ENCODE measurements around the gene NME7. TPM values are rescaled to one million over a fixed set of nuclear protein-coding genes. Genes with fewer than 3 reads are reported as not detected.
"Not testable (repeated sequence)": the region's sequence is repeated elsewhere in the genome, so short reads cannot be mapped to it uniquely, and the experiment has no call there.

Gene NME7
- polyA plus RNA-seq, 5 donors = 46.7 to 86.5 (median 59.2) TPM

GRCh38 chr1:169346036-169346589 lies 21.5 kb downstream of the NME7 start:
- DNase-seq = no peak

DNA sequence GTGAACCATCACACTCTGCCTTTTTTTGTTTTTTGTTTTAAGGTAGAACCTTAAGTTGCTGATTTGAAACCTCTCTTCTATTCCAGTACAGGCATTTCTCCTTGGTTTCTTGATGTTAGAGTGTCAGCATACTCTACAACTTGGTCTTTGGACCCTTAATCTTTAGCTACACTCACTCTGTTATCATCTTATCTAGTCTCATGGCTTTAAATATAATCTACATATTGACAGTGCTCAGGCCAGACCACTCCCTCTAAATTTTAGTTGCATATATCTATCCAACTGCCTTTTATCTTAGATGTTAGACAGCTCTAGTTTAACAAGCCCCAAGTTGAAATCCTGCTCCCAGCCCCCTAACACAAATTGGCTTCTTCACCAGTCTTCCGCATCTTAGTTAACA lies 22.1 kb downstream of the NME7 start:
- DNase-seq = no peak

- DNase-seq = not testable (repeated sequence)
Measured at GRCh38 chr1:169342096-169342495, 25.5 kb downstream of the NME7 start.

DNA sequence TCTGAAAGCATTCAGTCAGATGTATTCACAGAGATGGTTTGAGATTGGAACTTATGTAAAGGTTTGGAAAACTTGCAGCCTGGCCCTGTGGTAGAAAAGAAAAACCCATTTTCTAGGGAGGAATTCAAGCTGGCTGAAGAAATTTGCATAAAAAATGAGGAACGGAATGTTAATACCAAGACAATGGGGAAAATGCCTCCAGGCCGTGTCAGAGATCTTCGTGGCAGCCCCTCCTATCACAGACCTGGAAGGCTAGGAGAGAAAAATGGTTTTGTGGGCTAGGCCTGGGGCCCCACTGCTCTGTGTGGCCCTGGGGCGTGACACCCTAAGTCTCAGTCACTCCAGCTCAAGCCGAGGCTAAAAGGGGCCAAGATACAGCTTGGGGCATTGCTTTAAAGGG lies 26.7 kb downstream of the NME7 start:
- no peak for DNase-seq

DNA sequence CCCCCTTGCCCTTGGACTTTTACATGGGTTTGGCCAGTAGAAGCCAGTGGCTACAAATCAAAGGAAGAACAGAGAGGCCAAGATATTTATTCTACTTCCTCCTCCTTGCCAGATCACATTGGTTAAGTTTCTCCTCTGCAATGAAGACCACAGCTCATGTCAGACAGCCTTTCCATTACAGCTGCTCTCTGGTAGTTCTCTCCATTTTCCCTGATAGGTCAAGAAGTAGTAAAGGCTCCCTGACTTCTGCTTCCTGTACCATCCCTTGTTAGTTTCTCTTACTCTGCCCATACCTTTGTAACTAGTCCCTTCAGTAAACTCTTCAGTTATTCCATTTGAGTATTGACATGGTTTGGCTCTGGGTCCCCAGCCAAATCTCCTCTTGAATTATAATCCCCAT lies 27.8 kb downstream of the NME7 start:
- no peak for DNase-seq

- DNase-seq = no peak
Measured at GRCh38 chr1:169338617-169339016, 29.0 kb downstream of the NME7 start.

DNA sequence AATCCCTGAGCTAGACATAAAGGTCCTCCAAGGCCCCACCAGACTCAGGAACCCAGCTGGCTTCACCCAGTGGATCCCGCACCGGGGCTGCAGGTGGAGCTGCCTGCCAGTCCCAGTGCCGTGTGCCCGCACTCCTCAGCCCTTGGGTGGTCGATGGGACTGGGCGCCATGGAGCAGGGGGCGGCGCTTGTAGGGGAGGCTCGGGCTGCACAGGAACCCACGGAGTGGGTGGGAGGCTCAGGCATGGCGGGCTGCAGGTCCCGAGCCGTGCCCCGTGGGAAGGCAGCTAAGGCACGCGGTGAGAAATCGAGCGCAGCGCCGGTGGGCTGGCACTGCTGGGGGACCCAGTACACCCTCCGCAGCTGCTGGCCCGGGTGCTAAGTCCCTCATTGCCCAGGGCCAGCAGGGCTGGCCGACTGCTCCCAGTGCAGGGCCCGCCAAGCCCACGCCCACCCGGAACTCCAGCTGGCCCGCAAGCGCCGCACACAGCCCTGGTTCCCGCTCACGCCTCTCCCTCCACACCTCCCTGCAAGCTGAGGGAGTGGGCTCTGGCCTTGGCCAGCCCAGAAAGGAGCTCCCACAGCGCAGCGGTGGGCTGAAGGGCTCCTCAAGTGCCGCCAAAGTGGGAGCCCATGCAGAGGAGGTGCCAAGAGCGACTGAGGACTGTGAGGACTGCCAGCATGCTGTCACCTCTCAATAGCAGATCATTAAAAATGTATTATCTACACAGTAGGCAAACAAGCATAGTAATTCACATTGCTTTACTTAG lies 30.5 kb downstream of the NME7 start:
- not testable (repeated sequence) for DNase-seq

DNA sequence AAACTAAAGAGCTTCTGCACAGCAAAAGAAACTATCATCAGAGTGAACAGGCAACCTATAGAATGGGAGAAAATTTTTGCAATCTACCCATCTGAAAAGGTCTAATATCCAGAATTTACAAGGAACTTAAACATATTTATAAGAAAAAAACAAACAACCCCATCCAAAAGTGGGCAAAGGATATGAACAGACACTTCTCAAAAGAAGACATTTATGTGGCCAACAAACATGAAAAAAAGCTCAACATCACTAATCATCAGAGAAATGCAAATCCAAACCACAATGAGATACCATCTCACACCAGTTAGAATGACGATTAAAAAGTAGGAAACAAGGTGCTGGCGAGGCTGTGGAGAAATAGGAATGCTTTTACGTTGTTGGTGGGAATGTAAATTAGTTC lies 32.9 kb downstream of the NME7 start:
- not testable (repeated sequence) for DNase-seq

DNA sequence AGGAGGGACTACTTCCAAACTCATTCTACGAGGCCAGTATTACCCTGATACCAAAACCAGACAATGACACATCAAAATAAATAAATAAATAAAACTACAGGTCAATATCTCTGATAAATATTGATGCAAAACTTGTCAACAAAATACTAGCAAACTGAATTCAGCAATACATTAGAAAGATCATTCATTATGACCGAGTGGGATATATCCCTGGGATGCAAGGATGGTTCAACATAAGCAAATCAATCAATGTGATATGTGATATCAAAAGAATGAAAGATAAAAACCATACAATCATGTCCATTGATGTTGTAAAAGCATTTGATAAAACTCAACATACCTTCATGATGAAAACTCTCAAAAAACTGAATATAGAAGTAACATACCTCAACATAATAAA lies 36.7 kb downstream of the NME7 start:
- DNase-seq = no peak

GRCh38 chr1:169329383-169329782 lies 38.2 kb downstream of the NME7 start:
- no peak for DNase-seq

DNA sequence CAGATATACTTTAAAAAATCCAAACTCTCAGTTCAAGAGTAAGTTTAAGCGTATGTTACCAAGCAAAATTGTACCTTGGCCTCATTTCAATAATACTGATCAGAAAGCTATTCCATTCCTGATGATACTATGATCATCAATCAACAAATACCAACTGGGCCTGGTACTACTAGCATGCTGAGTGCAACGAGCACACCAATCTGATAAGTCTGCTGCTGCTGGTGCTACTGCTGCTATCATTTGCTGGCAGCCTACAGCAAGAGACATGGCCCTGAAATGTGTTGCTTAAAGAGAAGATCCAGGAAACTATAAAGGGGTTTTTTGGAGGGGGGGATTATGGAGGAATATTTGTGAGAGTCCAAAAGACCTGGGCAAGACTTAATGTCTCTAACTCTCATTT lies 39.7 kb downstream of the NME7 start:
- no peak for DNase-seq

DNA sequence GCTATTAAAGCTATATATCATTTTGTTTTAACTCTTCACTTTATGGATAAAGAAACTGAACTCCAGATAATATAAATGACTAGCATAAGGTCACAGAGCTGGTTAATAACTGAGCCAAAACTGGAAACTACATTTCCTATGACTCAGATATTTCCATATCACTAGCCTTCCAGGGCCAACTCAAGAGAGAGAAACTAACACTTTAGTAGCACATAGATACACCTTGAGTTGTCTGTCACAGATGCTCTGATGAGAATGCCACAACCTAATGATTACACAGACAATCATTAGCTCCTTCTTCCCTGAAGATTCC lies 40.7 kb downstream of the NME7 start:
- DNase-seq = no peak

- no peak for DNase-seq
Measured at GRCh38 chr1:169326261-169326955, 41.2 kb downstream of the NME7 start.

- DNase-seq = no peak
Measured at GRCh38 chr1:169325117-169325516, 42.5 kb downstream of the NME7 start.

DNA sequence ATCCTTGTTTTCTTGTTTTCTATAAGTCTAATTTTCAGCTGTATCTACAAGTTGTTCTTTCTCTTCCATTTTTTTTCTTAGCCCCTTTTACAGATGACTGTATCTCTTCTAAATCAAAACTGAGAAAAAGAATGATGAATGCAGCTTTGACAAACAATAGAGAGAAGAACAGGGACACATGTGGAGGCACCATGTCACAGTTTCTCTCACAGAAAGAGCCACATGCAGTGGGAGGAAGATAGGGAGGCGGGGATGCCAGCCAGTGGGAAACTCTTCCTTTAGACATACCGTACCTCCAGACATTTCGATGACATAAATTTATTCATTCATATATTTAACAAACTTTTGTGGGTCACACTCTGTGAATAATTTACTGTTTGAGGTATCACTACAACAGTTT lies 45.5 kb downstream of the NME7 start:
- no peak for DNase-seq

DNA sequence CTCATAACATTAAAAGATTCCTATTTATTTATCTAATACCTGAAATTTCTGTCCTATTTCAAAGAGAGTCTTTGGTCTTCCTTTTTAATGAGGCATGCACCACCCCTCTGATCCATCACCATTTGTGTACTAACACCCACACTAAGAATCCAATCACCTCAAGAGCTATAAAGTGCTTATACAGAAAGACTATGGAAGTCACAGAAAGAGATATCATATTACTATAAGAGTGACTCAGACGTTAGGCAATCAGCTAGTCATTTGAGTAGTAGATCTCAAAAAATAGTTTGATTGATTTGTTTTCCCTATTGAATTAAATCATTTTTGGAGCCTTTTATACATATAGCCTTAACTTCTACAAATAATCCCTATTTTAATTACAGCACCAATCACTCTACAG lies 46.1 kb downstream of the NME7 start:
- DNase-seq = no peak

DNA sequence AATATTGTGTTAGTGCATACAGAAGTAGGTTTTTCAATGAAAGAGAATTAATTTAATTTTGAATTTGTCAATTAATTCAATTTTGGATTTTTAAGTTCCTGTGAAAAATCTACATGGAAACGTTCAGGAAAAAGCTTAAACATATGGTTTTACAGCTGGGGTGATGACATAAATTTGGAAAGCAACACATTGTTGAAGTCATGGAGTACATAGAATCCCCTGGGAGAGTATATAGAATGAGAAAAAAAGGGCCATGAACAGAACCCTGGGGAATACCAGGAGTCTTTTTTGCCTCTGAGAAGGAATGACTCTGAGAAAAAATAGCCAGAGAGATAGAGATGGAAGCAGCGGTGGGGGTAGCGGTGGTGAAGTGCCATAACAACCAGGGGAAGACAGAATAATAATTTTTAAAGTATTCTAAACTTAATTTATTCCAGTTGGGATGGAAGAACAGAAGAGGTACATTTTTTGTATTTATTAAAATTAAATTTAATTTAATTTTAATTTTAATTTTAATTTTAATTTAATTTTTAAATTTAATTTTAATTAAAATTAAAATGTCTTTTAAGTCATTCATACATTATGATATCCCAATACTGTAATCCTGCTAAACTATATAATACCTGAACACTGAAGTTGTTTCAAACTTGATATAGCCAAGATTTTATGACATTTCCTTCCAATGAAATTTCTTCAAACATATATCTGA lies 48.9 kb downstream of the NME7 start:
- no peak for DNase-seq

GRCh38 chr1:169316556-169316955 lies 51.0 kb downstream of the NME7 start:
- no peak for DNase-seq

DNA sequence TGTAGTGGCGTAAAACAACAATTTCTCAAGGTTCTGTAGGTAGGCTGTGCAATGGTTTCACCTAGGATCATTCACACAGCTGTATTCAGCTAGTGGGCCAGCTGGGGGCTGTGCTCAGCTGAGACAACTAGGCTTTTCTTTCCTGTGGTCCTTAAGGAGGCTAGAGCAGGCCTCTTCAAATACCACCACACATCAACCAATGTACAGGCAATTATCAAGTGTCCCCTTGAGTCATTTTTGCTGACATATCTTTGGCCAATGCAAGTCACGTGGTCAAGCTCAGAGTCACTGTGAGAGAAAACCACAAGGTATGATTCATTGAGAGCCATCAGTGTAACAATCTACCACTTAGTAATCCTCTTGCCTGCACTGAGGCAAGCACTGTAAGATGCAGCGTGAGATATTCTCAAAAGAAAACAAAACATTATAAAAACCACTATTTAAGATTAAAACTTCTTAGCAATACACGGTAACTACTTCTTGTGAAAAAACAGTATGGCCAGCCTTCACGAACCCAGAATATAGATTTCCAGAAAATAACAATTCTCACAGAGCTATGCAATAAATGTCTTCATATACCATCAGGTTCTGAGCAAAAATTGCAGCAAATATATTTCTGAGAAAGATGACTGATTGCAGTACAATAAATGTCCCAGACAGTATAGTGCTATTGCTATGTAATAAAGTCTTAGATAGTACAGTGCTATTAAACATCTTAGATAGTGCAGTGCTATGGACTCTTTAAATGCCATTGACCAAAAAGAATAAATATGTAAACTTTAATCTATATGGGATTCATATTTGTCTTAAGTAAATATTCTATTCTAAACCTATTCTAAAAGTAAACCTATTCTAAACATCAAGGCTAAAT lies 55.3 kb downstream of the NME7 start:
- no peak for DNase-seq

GRCh38 chr1:169309178-169310166 lies 58.1 kb downstream of the NME7 start:
- DNase-seq = no peak
